ENCODE results near the gene PPP4R4.

GRCh38 chr14:94177806-94178205, 3.7 kb downstream of the PPP4R4 start:
- no peak for TF ChIP-seq CTCF (IDR thresholded peaks at IDR 0.05; ENCODE audit: insufficient read depth, low read length)
- no peak for TF ChIP-seq POLR2AphosphoS5 (IDR thresholded peaks at IDR 0.05; ENCODE audit: low read depth)

Data from HL-60 (cell line).